Vagina (tissue), 2 donors: ENCODE results near the gene ENTPD2.

Experiments
- POLR2A ChIP-seq, 2 donors: fragments of 450-650 bp; IDR thresholded peaks; one replicate each; pipeline ENCODE4 v1.6.1; 2017; ENCODE audit warnings: antibody characterized with exemption in 2 of 2, mild to moderate bottlenecking in 2 of 2, moderate library complexity in 2 of 2
- POLR2AphosphoS5 ChIP-seq, 2 donors: sonication (generic); formaldehyde crosslinking; IDR thresholded peaks; one replicate each; pipeline ENCODE4 v1.9.0; 2017; ENCODE audit warnings: antibody characterized with exemption in 2 of 2, mild to moderate bottlenecking in 2 of 2, low read depth in 1 of 2; ENCODE audit not compliant: insufficient read depth in 1 of 2
- TF ChIP-seq, protein P1 (sequence below), 3 experiments: fragments of 450-650 bp in 2 of 3; fragments of 200-600 bp in 1 of 3; sonication (generic) in 1 of 3; IDR thresholded peaks; one replicate each; pipeline ENCODE4 v1.5.1; 2017 to 2019; ENCODE audit warnings: antibody characterized with exemption in 3 of 3, mild to moderate bottlenecking in 2 of 3, moderate library complexity in 2 of 3

DNA sequence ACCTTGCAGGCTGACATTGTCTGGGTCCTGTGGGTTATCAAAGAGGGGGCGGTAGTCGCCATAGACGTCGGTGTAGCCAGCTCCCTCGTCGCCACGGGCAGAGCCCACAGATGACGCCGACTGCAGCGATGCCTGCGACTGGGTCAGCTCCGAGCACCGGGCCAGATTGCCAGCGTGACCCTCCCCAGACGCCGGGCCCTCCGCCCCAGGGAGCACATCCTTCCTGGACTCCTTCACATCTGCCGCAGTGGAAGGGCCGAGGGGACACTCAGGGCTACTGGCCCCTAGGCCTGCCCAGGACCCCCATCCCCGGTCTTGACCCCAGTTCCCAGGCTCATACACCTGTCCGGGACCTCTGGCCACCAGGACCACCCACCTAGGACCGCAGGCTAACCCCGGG lies 39.7 kb downstream of the ENTPD2 start:
- no peak for TF ChIP-seq POLR2A (IDR thresholded peaks at IDR 0.05)
- TF ChIP-seq POLR2AphosphoS5 (IDR thresholded peaks at IDR 0.05; ENCODE audit: insufficient read depth in 1 of 2, low read depth in 1 of 2), result no peak
- TF ChIP-seq, protein P1, sequence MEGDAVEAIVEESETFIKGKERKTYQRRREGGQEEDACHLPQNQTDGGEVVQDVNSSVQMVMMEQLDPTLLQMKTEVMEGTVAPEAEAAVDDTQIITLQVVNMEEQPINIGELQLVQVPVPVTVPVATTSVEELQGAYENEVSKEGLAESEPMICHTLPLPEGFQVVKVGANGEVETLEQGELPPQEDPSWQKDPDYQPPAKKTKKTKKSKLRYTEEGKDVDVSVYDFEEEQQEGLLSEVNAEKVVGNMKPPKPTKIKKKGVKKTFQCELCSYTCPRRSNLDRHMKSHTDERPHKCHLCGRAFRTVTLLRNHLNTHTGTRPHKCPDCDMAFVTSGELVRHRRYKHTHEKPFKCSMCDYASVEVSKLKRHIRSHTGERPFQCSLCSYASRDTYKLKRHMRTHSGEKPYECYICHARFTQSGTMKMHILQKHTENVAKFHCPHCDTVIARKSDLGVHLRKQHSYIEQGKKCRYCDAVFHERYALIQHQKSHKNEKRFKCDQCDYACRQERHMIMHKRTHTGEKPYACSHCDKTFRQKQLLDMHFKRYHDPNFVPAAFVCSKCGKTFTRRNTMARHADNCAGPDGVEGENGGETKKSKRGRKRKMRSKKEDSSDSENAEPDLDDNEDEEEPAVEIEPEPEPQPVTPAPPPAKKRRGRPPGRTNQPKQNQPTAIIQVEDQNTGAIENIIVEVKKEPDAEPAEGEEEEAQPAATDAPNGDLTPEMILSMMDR (IDR thresholded peaks at IDR 0.05), result no peak
